HCT116 (cell line): Measurements from ENCODE around the gene CCDC192. TPM values are rescaled to one million over a fixed set of nuclear protein-coding genes. Genes with fewer than 3 reads are reported as not detected.

Source experiments
- CEBPB ChIP-seq: IDR thresholded peaks from 2 replicates; pipeline ENCODE4 v1.6.1; 2012; ENCODE audit warnings: low read depth
- SP1 ChIP-seq: IDR thresholded peaks from 2 replicates; pipeline ENCODE4 v1.6.1; 2012; ENCODE audit warnings: low read depth
- ZFX ChIP-seq: fragments of 450-650 bp; IDR thresholded peaks from 2 replicates; pipeline ENCODE4 v1.6.1; 2017
- total RNA-seq: library from RNA; stranded (reverse); gene quantifications from one replicate; pipeline ENCODE4 v1.2.1, GENCODE V29; 2021; ENCODE audit not compliant: unreplicated experiment
- TF ChIP-seq, protein P1 (sequence below), 3 experiments: fragments of 200-600 bp in 1 of 3; sonication (generic) in 1 of 3; IDR thresholded peaks in 2 of 3; conservative IDR thresholded peaks in 1 of 3; 2 replicates each; pipeline ENCODE4 v1.5.1; 2012 to 2017; ENCODE audit warnings: low read depth in 2 of 3, low read length in 2 of 3, antibody characterized with exemption in 1 of 3, borderline replicate concordance in 1 of 3, control low read depth in 1 of 3, mild to moderate bottlenecking in 1 of 3, mixed read lengths in 1 of 3, mixed run types in 1 of 3, moderate library complexity in 1 of 3; ENCODE audit not compliant: insufficient read depth in 1 of 3
- TF ChIP-seq, protein P2 (sequence below): IDR thresholded peaks from 2 replicates; pipeline ENCODE4 v1.6.1; 2012
- TF ChIP-seq, protein P3 (sequence below): IDR thresholded peaks from 2 replicates; pipeline ENCODE4 v1.6.1; 2012; ENCODE audit warnings: low read depth

The CCDC192 gene
- total RNA-seq, 1 experiment from 2014 or later: not detected

DNA sequence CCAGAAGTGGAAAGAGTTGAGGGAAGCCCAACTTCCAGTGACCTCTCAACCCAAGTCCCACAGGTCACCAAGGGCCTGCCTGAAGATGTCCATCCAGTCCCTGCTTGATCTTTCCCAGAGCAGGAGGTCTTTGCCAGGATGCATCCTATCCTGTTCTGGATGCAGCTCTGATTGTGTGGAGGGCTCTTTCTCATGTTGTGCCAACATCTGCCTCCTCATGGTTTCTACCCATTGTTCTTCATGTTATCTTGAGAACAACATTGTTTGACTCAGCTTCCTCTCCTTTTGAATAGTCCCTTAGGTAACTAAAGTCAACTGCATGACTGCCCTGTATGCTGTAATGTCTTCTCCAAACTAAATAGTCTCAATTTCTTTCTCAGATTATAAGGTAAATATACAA lies 169.3 kb downstream of the CCDC192 start (continued):
- TF ChIP-seq, protein P1, sequence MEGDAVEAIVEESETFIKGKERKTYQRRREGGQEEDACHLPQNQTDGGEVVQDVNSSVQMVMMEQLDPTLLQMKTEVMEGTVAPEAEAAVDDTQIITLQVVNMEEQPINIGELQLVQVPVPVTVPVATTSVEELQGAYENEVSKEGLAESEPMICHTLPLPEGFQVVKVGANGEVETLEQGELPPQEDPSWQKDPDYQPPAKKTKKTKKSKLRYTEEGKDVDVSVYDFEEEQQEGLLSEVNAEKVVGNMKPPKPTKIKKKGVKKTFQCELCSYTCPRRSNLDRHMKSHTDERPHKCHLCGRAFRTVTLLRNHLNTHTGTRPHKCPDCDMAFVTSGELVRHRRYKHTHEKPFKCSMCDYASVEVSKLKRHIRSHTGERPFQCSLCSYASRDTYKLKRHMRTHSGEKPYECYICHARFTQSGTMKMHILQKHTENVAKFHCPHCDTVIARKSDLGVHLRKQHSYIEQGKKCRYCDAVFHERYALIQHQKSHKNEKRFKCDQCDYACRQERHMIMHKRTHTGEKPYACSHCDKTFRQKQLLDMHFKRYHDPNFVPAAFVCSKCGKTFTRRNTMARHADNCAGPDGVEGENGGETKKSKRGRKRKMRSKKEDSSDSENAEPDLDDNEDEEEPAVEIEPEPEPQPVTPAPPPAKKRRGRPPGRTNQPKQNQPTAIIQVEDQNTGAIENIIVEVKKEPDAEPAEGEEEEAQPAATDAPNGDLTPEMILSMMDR (IDR thresholded peaks at IDR 0.05 in 2 of 3, conservative IDR thresholded peaks at IDR 0.05 in 1 of 3; ENCODE audit: borderline replicate concordance in 1 of 3, insufficient read depth in 1 of 3, low read depth in 2 of 3, low read length in 2 of 3): no peak
- TF ChIP-seq, protein P2, sequence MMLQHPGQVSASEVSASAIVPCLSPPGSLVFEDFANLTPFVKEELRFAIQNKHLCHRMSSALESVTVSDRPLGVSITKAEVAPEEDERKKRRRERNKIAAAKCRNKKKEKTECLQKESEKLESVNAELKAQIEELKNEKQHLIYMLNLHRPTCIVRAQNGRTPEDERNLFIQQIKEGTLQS: no peak
- TF ChIP-seq SP1 (no peak), ZFX (no peak), CEBPB (no peak)
- TF ChIP-seq, protein P3, sequence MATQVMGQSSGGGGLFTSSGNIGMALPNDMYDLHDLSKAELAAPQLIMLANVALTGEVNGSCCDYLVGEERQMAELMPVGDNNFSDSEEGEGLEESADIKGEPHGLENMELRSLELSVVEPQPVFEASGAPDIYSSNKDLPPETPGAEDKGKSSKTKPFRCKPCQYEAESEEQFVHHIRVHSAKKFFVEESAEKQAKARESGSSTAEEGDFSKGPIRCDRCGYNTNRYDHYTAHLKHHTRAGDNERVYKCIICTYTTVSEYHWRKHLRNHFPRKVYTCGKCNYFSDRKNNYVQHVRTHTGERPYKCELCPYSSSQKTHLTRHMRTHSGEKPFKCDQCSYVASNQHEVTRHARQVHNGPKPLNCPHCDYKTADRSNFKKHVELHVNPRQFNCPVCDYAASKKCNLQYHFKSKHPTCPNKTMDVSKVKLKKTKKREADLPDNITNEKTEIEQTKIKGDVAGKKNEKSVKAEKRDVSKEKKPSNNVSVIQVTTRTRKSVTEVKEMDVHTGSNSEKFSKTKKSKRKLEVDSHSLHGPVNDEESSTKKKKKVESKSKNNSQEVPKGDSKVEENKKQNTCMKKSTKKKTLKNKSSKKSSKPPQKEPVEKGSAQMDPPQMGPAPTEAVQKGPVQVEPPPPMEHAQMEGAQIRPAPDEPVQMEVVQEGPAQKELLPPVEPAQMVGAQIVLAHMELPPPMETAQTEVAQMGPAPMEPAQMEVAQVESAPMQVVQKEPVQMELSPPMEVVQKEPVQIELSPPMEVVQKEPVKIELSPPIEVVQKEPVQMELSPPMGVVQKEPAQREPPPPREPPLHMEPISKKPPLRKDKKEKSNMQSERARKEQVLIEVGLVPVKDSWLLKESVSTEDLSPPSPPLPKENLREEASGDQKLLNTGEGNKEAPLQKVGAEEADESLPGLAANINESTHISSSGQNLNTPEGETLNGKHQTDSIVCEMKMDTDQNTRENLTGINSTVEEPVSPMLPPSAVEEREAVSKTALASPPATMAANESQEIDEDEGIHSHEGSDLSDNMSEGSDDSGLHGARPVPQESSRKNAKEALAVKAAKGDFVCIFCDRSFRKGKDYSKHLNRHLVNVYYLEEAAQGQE: no peak
